Sigmoid colon (tissue), 7 donors: Measurements from ENCODE around the gene PHF14. TPM values are rescaled to one million over a fixed set of nuclear protein-coding genes. Genes with fewer than 3 reads are reported as not detected.

Source experiments
- DNase-seq: peaks from one replicate; pipeline ENCODE4 v3.0.0-alpha.2; 2019
- H3K27ac ChIP-seq, 4 donors: fragments of 200-600 bp; sonication (generic); one replicate each; pipeline ENCODE4 v1.5.1; 2016 to 2019; ENCODE audit warnings: mild to moderate bottlenecking in 1 of 4
- H3K27me3 ChIP-seq, 3 donors: fragments of 200-600 bp; sonication (generic); one replicate each; pipeline ENCODE4 v1.5.1; 2019; ENCODE audit warnings: mild to moderate bottlenecking in 1 of 3
- H3K36me3 ChIP-seq, 4 donors: fragments of 200-600 bp; sonication (generic); one replicate each; pipeline ENCODE4 v1.5.1; 2016 to 2019
- H3K4me1 ChIP-seq, 4 donors: fragments of 200-600 bp; sonication (generic); one replicate each; pipeline ENCODE4 v1.5.1; 2017 to 2019
- H3K4me3 ChIP-seq, 4 donors: fragments of 200-600 bp; sonication (generic); one replicate each; pipeline ENCODE4 v1.5.1; 2017 to 2019; ENCODE audit warnings: mild to moderate bottlenecking in 2 of 4, moderate library complexity in 1 of 4
- H3K9me3 ChIP-seq, 4 donors: fragments of 200-600 bp in 3 of 4; sonication (generic) in 3 of 4; one replicate each; pipeline versions ENCODE4 v1.5.1 to v1.6.1; 2013 to 2019
- CTCF ChIP-seq, 4 experiments: fragments of 450-650 bp in 3 of 4; fragments of 200-600 bp in 1 of 4; IDR thresholded peaks; one replicate each; pipeline ENCODE4 v1.5.1; 2016 to 2019; ENCODE audit warnings: antibody characterized with exemption in 4 of 4, mild to moderate bottlenecking in 3 of 4, moderate library complexity in 2 of 4
- EP300 ChIP-seq, 4 donors: sonication (generic); formaldehyde crosslinking; IDR thresholded peaks; one replicate each; pipeline ENCODE4 v1.6.1; 2017; ENCODE audit warnings: antibody characterized with exemption in 4 of 4
- POLR2A ChIP-seq, 2 donors: fragments of 450-650 bp; IDR thresholded peaks; one replicate each; pipeline ENCODE4 v1.6.1; 2016; ENCODE audit warnings: antibody characterized with exemption in 2 of 2, mild to moderate bottlenecking in 2 of 2, moderate library complexity in 2 of 2
- POLR2AphosphoS5 ChIP-seq, 4 donors: sonication (generic); formaldehyde crosslinking; IDR thresholded peaks; one replicate each; pipeline ENCODE4 v1.6.1; 2017; ENCODE audit warnings: antibody characterized with exemption in 4 of 4
- WGBS, 2 donors: extraction: QIAGEN DNeasy Blood & Tissue Kit; methylation state at CpG; one replicate each; pipeline ENCODE4 v1.1.7; 2013; 5-methylcytosine and 5-hydroxymethylcytosine counted together
- intact Hi-C: fragments of 100-400 bp; cut with DNase I; formaldehyde crosslinking; loops from one replicate; pipeline ENCODE4 v1.15.1; 2023
- polyA plus RNA-seq, 3 donors: library from polyadenylated mRNA; stranded (reverse); fragments of 200-250 nt; gene quantifications; one replicate each; pipeline ENCODE4 v1.2.3, GENCODE V29; 2013
- total RNA-seq, 4 donors: library from RNA; depleted of rRNA; stranded (reverse); fragments of >200 nt; gene quantifications; one replicate each; pipeline ENCODE4 v1.1.0, GENCODE V29; 2016
- donor health status: healthy with polysubstance abuse.
- donor health status: Bipolar disorder and iron deficiency.
- donor health status: healthy.

Gene PHF14
- total and polyA plus RNA-seq, 7 donors = 10.8 to 47.6 (median 28.8) TPM

DNA sequence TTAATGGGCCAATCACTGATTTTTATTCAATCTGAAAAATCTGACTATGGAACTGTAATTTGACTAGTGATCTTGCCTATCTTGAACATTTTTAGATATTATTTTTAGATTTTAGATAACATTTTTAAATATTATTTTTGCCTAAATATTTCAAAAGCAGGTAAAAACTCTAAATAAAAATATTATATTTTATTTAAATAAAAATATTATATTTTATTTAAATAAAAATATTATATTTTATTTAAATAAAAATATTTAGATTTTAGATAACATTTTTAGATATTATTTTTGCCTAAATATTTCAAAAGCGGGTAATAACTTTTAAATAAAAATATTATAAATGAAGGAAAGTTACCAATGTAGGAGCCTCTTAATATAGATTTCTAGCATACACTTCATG lies 187.8 kb downstream of the PHF14 start:
- Histone ChIP-seq H3K4me1 (no peaks in the 10 kb centered on the region), H3K36me3 (no peaks in the 10 kb centered on the region), H3K27ac (no peak overlapping the region), H3K27me3 (no peaks in the 10 kb centered on the region), H3K4me3 (no peak overlapping the region), H3K9me3 (no peaks in the 10 kb centered on the region)
- no peak for DNase-seq
- WGBS, 2 donors = 94 to 98% methylated on average over 1 of the region's 1 CpG
- intact Hi-C loops = no loop called here
- TF ChIP-seq EP300 (IDR thresholded peaks at IDR 0.05) (no peak), POLR2AphosphoS5 (IDR thresholded peaks at IDR 0.05) (no peak), POLR2A (IDR thresholded peaks at IDR 0.05) (no peak), CTCF (IDR thresholded peaks at IDR 0.05) (no peak)

DNA sequence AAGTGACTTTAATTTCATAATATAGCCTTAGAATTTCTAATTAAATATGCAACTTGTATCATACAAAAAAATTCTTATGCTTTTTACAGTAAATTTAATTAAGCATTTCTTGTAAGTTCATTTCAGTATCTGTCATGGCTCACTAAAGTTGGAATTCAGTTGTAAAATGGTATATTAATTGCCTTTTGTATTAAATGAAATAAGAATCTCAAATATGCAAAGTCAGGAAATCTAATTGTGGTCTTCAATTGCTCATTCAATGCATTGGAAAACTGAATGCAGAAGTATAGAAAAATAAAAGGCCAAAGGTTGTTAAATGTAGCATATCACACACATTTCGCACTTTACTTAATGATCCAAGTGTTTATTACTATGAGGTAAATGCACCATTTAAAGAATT lies 189.5 kb downstream of the PHF14 start:
- H3K9me3 ChIP-seq = no peaks in the 10 kb centered on the region
- DNase-seq = no peak
- no peaks in the 10 kb centered on the region for H3K4me1 ChIP-seq
- WGBS, 2 donors = 97 to 100% methylated on average over 1 of the region's 1 CpG
- no peak overlapping the region for H3K4me3 ChIP-seq
- intact Hi-C loops = no loop called here
- TF ChIP-seq POLR2A (IDR thresholded peaks at IDR 0.05) (no peak), POLR2AphosphoS5 (IDR thresholded peaks at IDR 0.05) (no peak), CTCF (IDR thresholded peaks at IDR 0.05) (no peak), EP300 (IDR thresholded peaks at IDR 0.05) (no peak)
- no peaks in the 10 kb centered on the region for H3K27me3 ChIP-seq
- H3K27ac ChIP-seq = no peak overlapping the region
- no peaks in the 10 kb centered on the region for H3K36me3 ChIP-seq

DNA sequence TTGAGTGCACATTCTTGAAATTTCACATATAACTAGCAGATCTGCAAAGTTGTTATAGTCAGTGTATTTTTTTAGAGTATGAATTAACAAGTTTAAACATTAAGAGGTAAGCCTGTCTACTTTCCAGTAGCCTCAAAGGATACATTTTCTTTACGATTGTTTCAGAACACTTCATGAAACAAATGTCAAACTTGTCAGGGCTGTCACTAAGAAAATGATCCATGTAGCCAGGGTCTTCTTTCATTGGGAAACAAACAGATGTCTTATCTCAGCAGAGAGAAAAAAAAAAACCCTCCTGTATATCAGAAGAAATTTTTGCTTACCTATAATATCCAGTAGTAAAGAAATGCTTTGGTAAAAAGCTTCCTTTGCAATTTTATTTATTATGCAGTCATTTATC lies 192.4 kb downstream of the PHF14 start:
- no peak for DNase-seq
- TF ChIP-seq POLR2A (IDR thresholded peaks at IDR 0.05) = no peak
- TF ChIP-seq POLR2AphosphoS5 (IDR thresholded peaks at IDR 0.05) = no peak
- TF ChIP-seq CTCF (IDR thresholded peaks at IDR 0.05) = no peak
- TF ChIP-seq EP300 (IDR thresholded peaks at IDR 0.05) = no peak
- no peaks in the 10 kb centered on the region for H3K9me3 ChIP-seq
- WGBS, 2 donors = 93 to 97% methylated on average over 1 of the region's 1 CpG
- no peak overlapping the region for H3K27ac ChIP-seq
- H3K27me3 ChIP-seq = no peaks in the 10 kb centered on the region
- H3K4me1 ChIP-seq = no peaks in the 10 kb centered on the region
- H3K4me3 ChIP-seq = no peak overlapping the region
- H3K36me3 ChIP-seq = no peaks in the 10 kb centered on the region
- intact Hi-C loops = no loop called here

GRCh38 chr7:11168650-11169170 lies 195.0 kb downstream of the PHF14 start:
- 67 to 84% methylated on average over 1 of the region's 1 CpG for WGBS, 2 donors
- no peak for DNase-seq
- intact Hi-C loops = no loop called here
- H3K9me3 ChIP-seq = no peaks in the 10 kb centered on the region
- H3K27ac ChIP-seq = no peak overlapping the region
- no peaks in the 10 kb centered on the region for H3K36me3 ChIP-seq
- no peaks in the 10 kb centered on the region for H3K4me1 ChIP-seq
- H3K27me3 ChIP-seq = no peaks in the 10 kb centered on the region
- TF ChIP-seq CTCF (IDR thresholded peaks at IDR 0.05) (no peak), EP300 (IDR thresholded peaks at IDR 0.05) (no peak), POLR2AphosphoS5 (IDR thresholded peaks at IDR 0.05) (no peak), POLR2A (IDR thresholded peaks at IDR 0.05) (no peak)
- H3K4me3 ChIP-seq = no peak overlapping the region

DNA sequence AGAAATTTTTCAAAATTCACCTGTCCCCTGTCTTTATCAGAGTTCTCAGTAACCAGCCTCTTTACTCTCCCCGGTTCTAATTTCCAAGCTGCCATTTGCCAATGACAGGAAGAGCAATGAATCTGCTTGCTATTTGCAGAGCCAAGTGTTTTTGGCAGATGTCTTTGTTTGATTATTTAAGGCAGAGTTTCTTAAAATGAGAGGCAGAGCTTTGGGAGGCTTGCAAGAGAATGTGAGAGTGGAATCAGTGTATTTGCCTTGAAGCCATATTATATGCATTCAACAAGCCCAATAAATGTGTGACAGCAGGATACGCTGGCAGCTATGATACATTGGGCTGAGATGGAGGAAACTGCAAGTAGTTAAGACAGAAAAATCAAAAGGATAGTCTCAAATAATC lies 196.5 kb downstream of the PHF14 start:
- H3K9me3 ChIP-seq = no peaks in the 10 kb centered on the region
- no peaks in the 10 kb centered on the region for H3K4me1 ChIP-seq
- no peak for DNase-seq
- H3K4me3 ChIP-seq = no peak overlapping the region
- no peaks in the 10 kb centered on the region for H3K27me3 ChIP-seq
- no peaks in the 10 kb centered on the region for H3K36me3 ChIP-seq
- H3K27ac ChIP-seq = no peak overlapping the region
- 73 to 79% methylated on average over 2 of the region's 2 CpGs for WGBS, 2 donors
- no peak for TF ChIP-seq POLR2A (IDR thresholded peaks at IDR 0.05)
- no peak for TF ChIP-seq CTCF (IDR thresholded peaks at IDR 0.05)
- no peak for TF ChIP-seq EP300 (IDR thresholded peaks at IDR 0.05)
- TF ChIP-seq POLR2AphosphoS5 (IDR thresholded peaks at IDR 0.05) = no peak
- intact Hi-C loops = no loop called here
